Peyer's patch (tissue), 4 donors: ENCODE results near the gene SLC4A5.

Source experiments
- POLR2A ChIP-seq, 2 donors: fragments of 450-650 bp; IDR thresholded peaks; one replicate each; pipeline ENCODE4 v1.5.1; 2017; ENCODE audit warnings: antibody characterized with exemption in 2 of 2, mild to moderate bottlenecking in 2 of 2, moderate library complexity in 2 of 2
- TF ChIP-seq, protein P1 (sequence below), 6 experiments: fragments of 450-650 bp in 4 of 6; fragments of 200-600 bp in 2 of 6; sonication (generic) in 1 of 6; IDR thresholded peaks; one replicate each; pipeline ENCODE4 v1.5.1; 2017 to 2019; ENCODE audit warnings: antibody characterized with exemption in 6 of 6, mild to moderate bottlenecking in 3 of 6, moderate library complexity in 1 of 6

GRCh38 chr2:74373985-74374384 lies 30.8 kb upstream of the SLC4A5 start:
- TF ChIP-seq, protein P1, sequence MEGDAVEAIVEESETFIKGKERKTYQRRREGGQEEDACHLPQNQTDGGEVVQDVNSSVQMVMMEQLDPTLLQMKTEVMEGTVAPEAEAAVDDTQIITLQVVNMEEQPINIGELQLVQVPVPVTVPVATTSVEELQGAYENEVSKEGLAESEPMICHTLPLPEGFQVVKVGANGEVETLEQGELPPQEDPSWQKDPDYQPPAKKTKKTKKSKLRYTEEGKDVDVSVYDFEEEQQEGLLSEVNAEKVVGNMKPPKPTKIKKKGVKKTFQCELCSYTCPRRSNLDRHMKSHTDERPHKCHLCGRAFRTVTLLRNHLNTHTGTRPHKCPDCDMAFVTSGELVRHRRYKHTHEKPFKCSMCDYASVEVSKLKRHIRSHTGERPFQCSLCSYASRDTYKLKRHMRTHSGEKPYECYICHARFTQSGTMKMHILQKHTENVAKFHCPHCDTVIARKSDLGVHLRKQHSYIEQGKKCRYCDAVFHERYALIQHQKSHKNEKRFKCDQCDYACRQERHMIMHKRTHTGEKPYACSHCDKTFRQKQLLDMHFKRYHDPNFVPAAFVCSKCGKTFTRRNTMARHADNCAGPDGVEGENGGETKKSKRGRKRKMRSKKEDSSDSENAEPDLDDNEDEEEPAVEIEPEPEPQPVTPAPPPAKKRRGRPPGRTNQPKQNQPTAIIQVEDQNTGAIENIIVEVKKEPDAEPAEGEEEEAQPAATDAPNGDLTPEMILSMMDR (IDR thresholded peaks at IDR 0.05): no peak
- TF ChIP-seq POLR2A (IDR thresholded peaks at IDR 0.05): no peak
